OCI-LY3 (cell line): ENCODE data around the gene RUSF1.

Experiments used
- H2AFZ ChIP-seq: fragments of 200-600, 300-600 bp; shearing (Covaris generic); 2 replicates; pipeline ENCODE4 v1.6.0; 2014; ENCODE audit warnings: antibody characterized with exemption, low read depth, low read length
- H3K27ac ChIP-seq: fragments of 200-600, 300-600 bp; sonication (generic); 2 replicates; pipeline ENCODE4 v1.5.1; 2014; ENCODE audit warnings: mild to moderate bottlenecking, low read length, moderate library complexity, mixed read lengths
- H3K27me3 ChIP-seq: fragments of 200-600, 300-600 bp; sonication (generic); 2 replicates; pipeline ENCODE4 v1.6.1; 2014; ENCODE audit warnings: low read depth, low read length, mixed read lengths
- H3K36me3 ChIP-seq: fragments of 200-600, 300-600 bp; sonication (generic); replicated peaks from 2 replicates; pipeline ENCODE3; 2014; ENCODE audit warnings: low read depth, low read length, mixed read lengths
- H3K4me1 ChIP-seq: fragments of 300-600, 200-600 bp; sonication (generic); 2 replicates; pipeline ENCODE4 v1.6.1; 2014; ENCODE audit warnings: low read length, mixed read lengths
- H3K4me2 ChIP-seq: fragments of 200-600, 300-600 bp; sonication (generic); 2 replicates; pipeline ENCODE4 v1.6.1; 2014; ENCODE audit warnings: low read length, mixed read lengths
- H3K4me3 ChIP-seq: fragments of 300-600, 200-600 bp; sonication (generic); 2 replicates; pipeline ENCODE4 v1.5.1; 2014; ENCODE audit warnings: antibody characterized with exemption, mild to moderate bottlenecking, low read length, moderate library complexity
- H3K79me2 ChIP-seq: fragments of 300-600, 200-600 bp; shearing (Covaris generic); 2 replicates; pipeline ENCODE4 v1.6.1; 2014; ENCODE audit warnings: mild to moderate bottlenecking, low read length, mixed read lengths
- H3K9ac ChIP-seq: fragments of 300-600, 200-600 bp; shearing (Covaris generic); 2 replicates; pipeline ENCODE4 v1.6.0; 2014; ENCODE audit warnings: mild to moderate bottlenecking, low read length, moderate library complexity
- H3K9me3 ChIP-seq: fragments of 200-600, 300-600 bp; shearing (Covaris generic); 2 replicates; pipeline ENCODE4 v1.6.1; 2014; ENCODE audit warnings: low read length, mixed read lengths; ENCODE audit not compliant: insufficient read depth
- H4K20me1 ChIP-seq: fragments of 200-600, 300-600 bp; sonication (generic); 2 replicates; pipeline ENCODE4 v1.6.1; 2016; ENCODE audit warnings: low read length, mixed read lengths; ENCODE audit not compliant: insufficient read depth
- EZH2phosphoT487 ChIP-seq: fragments of 200-600 bp; shearing (Covaris generic); IDR thresholded peaks from 2 replicates; pipeline ENCODE4 v1.6.1; 2018; ENCODE audit warnings: antibody characterized with exemption, mixed run types, low read depth
- TF ChIP-seq, protein P1 (sequence below): fragments of 200-600, 300-600 bp; sonication (generic); IDR thresholded peaks from 2 replicates; pipeline ENCODE4 v1.5.1; 2014; ENCODE audit warnings: antibody characterized with exemption, low read length, low read depth

The RUSF1 gene

DNA sequence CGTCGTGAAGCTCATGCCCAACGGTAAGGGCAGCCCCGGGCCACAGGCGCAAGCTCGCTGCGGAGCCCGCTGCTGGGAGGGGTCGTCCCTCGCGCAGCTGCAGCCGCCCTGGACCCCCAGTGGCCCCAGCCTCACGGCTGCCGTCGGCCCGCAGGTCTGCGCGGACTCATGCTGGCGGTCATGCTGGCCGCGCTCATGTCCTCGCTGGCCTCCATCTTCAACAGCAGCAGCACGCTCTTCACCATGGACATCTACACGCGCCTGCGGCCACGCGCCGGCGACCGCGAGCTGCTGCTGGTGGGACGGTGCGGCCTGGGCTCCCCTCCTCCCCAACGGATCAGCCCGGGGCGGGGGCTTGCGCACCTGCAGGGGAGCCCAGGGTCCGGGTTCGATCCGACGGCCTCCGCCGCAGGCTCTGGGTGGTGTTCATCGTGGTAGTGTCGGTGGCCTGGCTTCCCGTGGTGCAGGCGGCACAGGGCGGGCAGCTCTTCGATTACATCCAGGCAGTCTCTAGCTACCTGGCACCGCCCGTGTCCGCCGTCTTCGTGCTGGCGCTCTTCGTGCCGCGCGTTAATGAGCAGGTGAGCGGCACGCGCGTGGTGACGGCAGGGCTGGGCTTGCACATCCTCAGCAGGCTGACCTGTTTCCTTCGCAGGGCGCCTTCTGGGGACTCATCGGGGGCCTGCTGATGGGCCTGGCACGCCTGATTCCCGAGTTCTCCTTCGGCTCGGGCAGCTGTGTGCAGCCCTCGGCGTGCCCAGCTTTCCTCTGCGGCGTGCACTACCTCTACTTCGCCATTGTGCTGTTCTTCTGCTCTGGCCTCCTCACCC lies 19.5 kb downstream of the RUSF1 start:
- no peaks in the 10 kb centered on the region for H3K79me2 ChIP-seq
- H3K27ac ChIP-seq, result no peak overlapping the region
- no peaks in the 10 kb centered on the region for H3K27me3 ChIP-seq
- H2AFZ ChIP-seq, result no peak overlapping the region
- no peaks in the 10 kb centered on the region for H3K4me1 ChIP-seq
- TF ChIP-seq, protein P1, sequence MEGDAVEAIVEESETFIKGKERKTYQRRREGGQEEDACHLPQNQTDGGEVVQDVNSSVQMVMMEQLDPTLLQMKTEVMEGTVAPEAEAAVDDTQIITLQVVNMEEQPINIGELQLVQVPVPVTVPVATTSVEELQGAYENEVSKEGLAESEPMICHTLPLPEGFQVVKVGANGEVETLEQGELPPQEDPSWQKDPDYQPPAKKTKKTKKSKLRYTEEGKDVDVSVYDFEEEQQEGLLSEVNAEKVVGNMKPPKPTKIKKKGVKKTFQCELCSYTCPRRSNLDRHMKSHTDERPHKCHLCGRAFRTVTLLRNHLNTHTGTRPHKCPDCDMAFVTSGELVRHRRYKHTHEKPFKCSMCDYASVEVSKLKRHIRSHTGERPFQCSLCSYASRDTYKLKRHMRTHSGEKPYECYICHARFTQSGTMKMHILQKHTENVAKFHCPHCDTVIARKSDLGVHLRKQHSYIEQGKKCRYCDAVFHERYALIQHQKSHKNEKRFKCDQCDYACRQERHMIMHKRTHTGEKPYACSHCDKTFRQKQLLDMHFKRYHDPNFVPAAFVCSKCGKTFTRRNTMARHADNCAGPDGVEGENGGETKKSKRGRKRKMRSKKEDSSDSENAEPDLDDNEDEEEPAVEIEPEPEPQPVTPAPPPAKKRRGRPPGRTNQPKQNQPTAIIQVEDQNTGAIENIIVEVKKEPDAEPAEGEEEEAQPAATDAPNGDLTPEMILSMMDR, result no peak
- no peak for TF ChIP-seq EZH2phosphoT487
- no peak overlapping the region for H3K4me3 ChIP-seq
- H3K9ac ChIP-seq, result no peak overlapping the region
- H4K20me1 ChIP-seq, result no peaks in the 10 kb centered on the region
- no peak overlapping the region for H3K4me2 ChIP-seq
- peaks cover 13% of the 10 kb centered on the region for H3K36me3 ChIP-seq
- H3K9me3 ChIP-seq, result no peaks in the 10 kb centered on the region

DNA sequence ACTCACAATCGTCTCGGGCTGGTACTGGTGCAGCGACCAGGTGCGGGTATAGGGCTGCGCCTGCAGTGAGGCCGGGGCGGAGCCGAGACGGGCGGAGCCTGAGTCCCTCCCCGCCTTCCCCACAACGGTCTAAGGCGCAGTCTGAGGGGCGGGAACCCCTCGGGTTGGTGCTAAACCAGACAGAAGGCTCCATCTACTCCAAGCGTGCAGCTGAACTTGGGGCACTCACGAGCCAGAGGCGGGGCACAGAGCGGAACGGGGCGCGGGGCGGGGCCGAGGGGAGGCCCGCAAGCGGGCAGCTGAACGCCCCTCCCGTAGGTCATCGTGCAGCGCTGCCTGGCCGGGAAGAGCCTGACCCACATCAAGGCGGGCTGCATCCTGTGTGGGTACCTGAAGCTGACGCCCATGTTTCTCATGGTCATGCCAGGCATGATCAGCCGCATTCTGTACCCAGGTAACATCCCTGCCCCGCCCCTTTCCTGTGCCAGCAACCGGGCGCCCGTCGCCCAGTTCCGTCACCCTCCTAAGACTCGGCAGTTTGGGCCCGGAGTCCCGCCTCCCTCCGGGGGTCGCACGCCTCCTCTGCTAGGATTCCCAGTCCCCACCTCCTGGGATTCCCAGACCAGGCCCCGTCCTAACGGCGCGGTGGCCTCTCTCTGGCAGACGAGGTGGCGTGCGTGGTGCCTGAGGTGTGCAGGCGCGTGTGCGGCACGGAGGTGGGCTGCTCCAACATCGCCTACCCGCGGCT lies 20.3 kb downstream of the RUSF1 start:
- H3K4me2 ChIP-seq, result no peak overlapping the region
- H3K4me1 ChIP-seq, result no peaks in the 10 kb centered on the region
- no peaks in the 10 kb centered on the region for H4K20me1 ChIP-seq
- TF ChIP-seq, protein P1, result no peak
- no peak for TF ChIP-seq EZH2phosphoT487
- H3K4me3 ChIP-seq, result no peak overlapping the region
- H3K27me3 ChIP-seq, result no peaks in the 10 kb centered on the region; the same call in 1 of the 2 replicates
- H3K9me3 ChIP-seq, result no peaks in the 10 kb centered on the region
- no peaks in the 10 kb centered on the region for H3K79me2 ChIP-seq
- no peak overlapping the region for H2AFZ ChIP-seq
- H3K27ac ChIP-seq, result no peak overlapping the region
- peaks cover 7% of the 10 kb centered on the region for H3K36me3 ChIP-seq
- H3K9ac ChIP-seq, result no peak overlapping the region

DNA sequence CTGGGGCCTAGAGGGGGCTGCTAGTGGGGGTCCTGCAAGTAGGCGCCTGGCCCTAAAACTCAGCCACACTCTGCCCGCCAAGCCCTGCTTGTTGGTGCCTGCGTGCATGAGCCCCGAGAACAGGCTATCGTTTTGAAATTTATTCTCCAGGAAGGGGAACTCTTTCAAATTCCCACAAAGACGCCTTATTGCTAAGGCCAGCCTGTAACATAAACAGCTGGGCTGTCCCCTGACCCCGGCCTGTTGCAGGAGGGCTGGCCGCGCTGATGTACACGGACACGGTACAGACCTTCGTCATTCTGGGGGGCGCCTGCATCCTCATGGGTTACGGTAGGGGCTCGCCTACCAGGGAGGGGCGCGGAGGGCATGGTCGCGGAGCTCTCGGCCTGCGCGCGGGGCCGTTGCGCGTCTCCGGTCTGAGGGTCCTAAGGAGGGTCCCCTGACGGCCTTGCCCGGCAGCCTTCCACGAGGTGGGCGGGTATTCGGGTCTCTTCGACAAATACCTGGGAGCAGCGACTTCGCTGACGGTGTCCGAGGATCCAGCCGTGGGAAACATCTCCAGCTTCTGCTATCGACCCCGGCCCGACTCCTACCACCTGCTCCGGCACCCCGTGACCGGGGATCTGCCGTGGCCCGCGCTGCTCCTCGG lies 21.0 kb downstream of the RUSF1 start:
- H3K27me3 ChIP-seq, result peaks cover 6% of the 10 kb centered on the region
- no peak overlapping the region for H3K9ac ChIP-seq
- no peaks in the 10 kb centered on the region for H4K20me1 ChIP-seq
- H3K9me3 ChIP-seq, result no peaks in the 10 kb centered on the region
- TF ChIP-seq EZH2phosphoT487, result no peak
- TF ChIP-seq, protein P1, result no peak
- no peak overlapping the region for H3K4me2 ChIP-seq
- no peaks in the 10 kb centered on the region for H3K79me2 ChIP-seq
- no peak overlapping the region for H2AFZ ChIP-seq
- no peak overlapping the region for H3K27ac ChIP-seq
- H3K36me3 ChIP-seq, result peaks cover 3% of the 10 kb centered on the region
- no peak overlapping the region for H3K4me3 ChIP-seq
- no peaks in the 10 kb centered on the region for H3K4me1 ChIP-seq

DNA sequence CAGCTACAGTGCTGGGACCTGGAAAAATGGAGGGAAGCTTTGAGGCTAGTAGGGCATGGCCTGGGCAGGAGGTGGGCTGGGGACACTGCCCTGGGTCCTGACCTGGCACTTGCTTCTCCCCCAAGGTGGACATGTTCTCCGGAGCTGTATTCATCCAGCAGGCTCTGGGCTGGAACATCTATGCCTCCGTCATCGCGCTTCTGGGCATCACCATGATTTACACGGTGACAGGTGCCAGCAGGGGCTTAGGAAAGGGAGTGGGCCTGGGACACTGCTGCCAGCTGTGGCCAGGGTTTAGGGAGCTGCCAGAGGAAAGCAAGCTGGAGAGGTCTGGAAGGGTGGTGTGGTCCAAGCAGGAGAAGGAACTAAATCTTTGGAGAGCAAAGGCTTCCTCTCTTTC lies 22.1 kb downstream of the RUSF1 start:
- no peaks in the 10 kb centered on the region for H3K79me2 ChIP-seq
- TF ChIP-seq EZH2phosphoT487, result no peak
- TF ChIP-seq, protein P1, result no peak
- H3K9ac ChIP-seq, result no peak overlapping the region
- H3K36me3 ChIP-seq, result peaks cover 3% of the 10 kb centered on the region
- no peak overlapping the region for H3K4me3 ChIP-seq
- no peaks in the 10 kb centered on the region for H3K9me3 ChIP-seq
- no peak overlapping the region for H3K4me2 ChIP-seq
- H2AFZ ChIP-seq, result no peak overlapping the region
- peaks cover 10% of the 10 kb centered on the region for H3K27me3 ChIP-seq
- H4K20me1 ChIP-seq, result no peaks in the 10 kb centered on the region
- no peak overlapping the region for H3K27ac ChIP-seq
- H3K4me1 ChIP-seq, result no peaks in the 10 kb centered on the region
